ENCODE results near the gene TCP11L1.
"Not testable (repeated sequence)": the region's sequence is repeated elsewhere in the genome, so short reads cannot be mapped to it uniquely, and the experiment has no call there.

TCP11L1 gene

DNA sequence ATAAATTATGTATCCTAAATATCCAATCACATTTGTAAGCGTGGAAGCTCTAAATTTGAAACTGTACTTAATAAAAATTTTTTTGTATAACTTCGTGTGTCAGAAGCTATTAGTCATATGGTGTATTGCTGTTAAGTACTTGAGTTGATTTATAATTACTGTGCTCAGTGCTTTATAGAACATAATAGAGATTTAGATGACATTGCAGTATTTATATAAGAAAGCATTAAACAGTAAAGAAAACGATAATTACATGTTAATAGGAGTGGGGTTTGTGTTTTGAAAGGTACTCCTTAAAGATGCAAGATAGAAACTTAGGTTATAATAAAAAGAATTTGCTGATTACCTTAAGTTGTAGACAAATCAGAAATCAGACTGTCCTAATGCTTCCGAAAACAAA is 5.9 kb upstream of the TCP11L1 start:
- DNase-seq (ENCODE audit: low spot score) = no peak

DNA sequence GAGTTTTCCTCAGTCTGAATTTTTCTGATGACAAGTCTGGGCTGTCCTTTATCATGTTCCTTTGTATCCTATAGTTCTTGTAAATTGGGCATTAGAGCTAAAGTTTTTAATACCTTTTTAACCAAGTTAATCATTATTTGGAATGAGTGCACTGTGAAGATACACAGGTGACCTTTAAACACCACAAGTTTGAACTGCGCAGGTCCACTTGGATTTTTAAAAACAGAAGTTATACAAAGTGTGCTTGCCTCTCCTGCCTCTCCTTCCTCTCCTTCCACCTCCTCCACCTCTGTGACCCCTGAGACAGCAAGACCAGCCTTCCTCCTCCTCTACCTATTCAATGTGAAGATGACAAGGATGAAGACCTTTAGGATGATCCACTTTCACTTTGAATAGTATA is 4.4 kb upstream of the TCP11L1 start:
- DNase-seq (ENCODE audit: low spot score) = no peak

DNA sequence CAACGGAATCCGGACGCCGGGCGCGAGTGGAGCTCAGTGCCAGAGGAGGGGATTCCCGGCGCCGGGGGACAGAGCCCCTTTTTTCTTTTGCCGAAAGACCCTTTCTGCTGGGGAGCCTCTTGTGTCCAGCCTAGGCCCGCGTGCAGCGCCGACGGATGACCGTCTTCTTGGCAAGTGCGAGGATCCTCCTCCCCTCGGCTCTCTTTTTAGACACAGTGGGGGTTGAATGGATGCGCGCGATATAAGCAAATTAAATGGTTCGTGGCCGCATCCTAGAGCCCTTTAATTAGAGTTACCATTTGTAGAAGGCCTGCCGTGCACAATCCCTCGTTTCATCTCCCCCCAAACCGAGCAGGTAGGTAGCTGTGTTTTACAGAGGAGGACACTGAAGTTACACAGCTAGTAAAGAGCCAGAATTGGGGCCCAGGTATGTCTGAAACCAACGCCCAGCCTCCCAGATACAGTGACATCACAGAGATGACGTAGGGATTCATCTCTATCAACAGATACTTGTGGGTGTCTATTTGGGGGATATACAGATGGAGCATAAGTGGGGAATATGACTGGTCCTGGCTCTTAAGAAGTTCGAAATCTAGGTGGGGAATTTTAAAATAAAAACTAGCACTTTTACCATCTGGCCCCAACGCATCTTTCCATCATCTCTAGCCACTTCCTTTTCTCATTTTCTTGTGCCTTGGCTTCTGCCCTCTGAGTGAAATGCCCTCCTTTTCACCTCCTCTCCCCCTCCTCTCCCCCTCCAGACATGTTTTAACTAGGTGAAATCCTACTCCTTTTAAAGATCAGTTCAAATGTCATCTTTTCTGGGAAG is 875 bp downstream of the TCP11L1 start:
- DNase-seq (ENCODE audit: low spot score) = no peak

DNA sequence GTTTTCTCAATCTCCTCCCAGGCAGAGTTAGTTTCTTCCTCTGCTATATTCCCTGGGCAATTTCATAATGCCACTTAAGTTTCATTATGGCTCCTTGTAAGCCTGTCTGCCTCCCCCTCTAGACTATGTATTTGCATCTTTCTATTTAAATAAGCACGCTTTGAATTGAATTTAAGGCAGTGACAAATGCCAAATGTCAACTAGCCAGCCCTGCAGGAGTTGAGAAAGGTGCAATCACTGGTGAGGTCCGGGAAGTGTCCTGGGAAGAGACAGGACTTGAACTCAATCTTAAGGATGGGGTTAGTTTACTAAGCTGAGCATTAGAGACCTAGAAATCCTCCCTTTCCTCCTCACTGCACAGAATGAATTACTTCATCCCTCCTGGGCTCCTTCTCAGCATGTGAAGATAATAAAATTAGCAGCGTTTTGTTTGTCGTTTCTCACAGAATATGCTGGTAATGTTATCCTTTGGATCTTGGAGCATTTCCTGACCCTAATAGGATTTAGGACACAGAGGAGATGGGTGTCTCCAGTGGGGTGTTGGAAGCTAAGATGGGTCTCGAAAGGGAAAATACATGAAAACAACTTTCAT is 1.6 kb downstream of the TCP11L1 start:
- no peak for DNase-seq (ENCODE audit: low spot score)

GRCh38 chr11:33043221-33043830 is 4.0 kb downstream of the TCP11L1 start:
- DNase-seq (ENCODE audit: low spot score) = no peak

GRCh38 chr11:33044285-33044756 is 4.9 kb downstream of the TCP11L1 start:
- DNase-seq (ENCODE audit: low spot score) = no peak

- no peak for DNase-seq (ENCODE audit: low spot score)
Measured at GRCh38 chr11:33045551-33046255, 6.3 kb downstream of the TCP11L1 start.

DNA sequence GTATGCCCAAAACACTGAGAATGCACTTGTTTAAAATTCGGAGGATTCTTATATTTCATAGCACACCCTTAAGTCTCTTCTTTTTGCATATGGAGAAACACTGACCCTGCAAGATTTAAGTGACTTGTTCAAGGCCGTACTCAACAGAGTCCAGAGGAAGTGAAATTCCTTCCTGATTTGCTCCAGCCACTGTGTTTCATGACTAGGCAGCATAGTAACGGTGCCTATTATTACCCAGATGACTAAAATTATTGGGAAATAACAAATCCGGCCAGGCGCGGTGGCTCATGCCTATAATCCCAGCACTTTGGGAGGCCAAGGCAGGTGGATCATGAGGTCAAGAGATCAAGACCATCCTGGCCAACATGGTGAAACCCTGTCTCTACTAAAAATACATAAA is 9.3 kb downstream of the TCP11L1 start:
- not testable (repeated sequence) for DNase-seq (ENCODE audit: low spot score)

- not testable (repeated sequence) for DNase-seq (ENCODE audit: low spot score)
Measured at GRCh38 chr11:33049565-33050408, 10.4 kb downstream of the TCP11L1 start.

GRCh38 chr11:33052231-33052630 is 12.9 kb downstream of the TCP11L1 start:
- no peak for DNase-seq (ENCODE audit: low spot score)

GRCh38 chr11:33055375-33055774 is 16.0 kb downstream of the TCP11L1 start:
- no peak for DNase-seq (ENCODE audit: low spot score)

DNA sequence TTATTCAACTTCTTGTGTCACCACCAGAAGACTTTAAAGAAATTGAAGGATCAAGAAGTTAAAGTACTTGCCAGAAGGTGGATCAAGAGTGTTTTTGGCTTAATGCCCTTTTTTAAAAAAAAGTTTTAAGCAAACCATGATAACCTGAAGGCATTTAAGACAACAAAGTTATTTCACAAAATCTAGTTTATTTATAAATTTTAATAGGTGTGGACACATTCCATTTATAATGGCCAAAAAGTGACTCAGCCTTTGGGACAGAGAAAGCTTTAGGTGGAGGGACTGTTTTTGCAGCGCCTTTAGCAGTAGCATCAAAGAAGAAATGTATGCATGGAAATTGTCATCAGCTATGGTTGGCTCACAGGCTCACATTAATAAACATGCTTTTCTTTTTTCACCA is 17.9 kb downstream of the TCP11L1 start:
- no peak for DNase-seq (ENCODE audit: low spot score)

GRCh38 chr11:33059331-33060007 is 20.1 kb downstream of the TCP11L1 start:
- no peak for DNase-seq (ENCODE audit: low spot score)

DNA sequence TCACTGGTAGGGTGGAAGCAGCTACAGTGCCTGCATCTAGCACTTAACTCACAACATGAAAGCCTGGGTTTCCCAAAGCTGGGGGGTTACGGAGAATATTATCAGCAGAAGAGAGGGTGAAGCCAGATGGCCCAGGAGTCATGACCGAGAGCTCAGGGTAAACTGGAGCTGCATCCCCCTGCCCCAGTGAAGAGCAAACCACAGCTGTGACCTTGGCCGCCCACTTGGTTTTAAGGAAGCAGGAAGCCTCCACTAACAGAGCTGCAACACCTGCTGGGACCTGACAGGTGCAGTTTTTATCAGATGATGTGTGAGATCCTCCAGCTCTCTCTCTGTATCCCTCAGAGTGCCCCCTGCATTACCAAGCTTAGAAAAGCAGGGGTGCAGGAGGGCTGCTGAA is 20.9 kb downstream of the TCP11L1 start:
- DNase-seq (ENCODE audit: low spot score) = no peak

GRCh38 chr11:33062137-33062536 is 22.8 kb downstream of the TCP11L1 start:
- DNase-seq (ENCODE audit: low spot score) = no peak

DNA sequence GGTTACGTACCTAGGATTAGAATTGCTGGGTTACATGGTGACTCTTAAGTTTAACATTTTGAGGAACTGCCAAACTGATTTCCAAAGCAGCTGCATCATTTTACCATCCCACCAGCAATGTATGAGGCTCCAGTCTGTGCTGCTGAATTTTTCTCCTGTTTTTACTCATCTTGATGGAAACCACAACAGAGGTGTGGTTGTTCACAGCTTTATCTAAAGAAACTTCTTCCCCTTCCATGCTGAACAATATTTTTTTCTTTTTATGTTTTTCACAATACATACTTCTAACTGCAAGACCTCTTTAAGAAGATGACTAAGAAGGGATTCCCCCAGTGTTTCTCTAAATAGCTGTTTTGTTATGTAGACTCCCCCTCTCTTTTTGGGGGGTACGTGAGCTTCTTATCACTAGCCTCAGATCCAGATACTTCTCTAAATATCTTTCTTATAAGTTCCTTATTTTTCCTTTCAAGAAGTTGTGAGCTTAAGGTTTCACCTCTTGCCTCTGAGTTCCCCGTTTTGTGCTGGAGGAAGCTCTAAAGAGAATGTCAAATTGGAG is 24.0 kb downstream of the TCP11L1 start:
- no peak for DNase-seq (ENCODE audit: low spot score)

DNA sequence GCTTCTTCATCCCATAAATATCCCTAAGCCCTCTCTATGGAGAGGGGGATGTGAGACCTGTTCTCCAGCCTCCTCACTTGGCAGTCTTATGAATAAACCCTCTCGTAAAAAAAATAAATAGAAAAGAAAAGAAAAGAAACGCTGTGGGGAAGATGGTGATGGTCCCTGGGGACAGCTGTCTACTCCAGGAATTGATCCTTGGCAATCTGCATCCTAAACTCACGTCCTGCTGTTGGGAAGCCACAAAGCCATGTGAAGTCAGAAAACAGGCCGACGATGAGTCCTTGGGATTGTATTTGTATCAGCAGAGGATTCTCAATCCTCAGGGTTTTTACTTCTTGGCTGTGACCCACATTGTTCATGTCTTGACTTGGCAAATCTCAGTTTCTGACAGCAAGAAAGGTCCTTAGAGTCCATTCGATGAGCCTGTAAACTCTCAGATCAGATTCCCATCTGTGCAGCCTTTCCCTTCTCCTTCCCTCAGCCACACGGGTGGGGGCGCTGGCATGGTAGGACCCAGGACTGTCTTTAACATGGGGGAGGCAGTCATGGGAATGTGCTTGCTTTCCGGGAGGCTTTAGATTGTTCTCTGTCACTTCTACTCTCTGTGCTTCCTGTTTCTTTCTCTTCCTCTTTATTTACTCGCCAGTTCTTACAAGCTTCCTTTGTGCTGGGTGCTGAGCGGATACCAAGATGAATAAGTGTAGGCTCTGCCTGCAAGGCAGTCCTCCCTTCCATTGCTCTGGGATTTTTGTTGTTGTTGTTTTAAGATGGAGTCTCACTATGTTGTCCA is 24.9 kb downstream of the TCP11L1 start:
- DNase-seq (ENCODE audit: low spot score) = no peak

DNA sequence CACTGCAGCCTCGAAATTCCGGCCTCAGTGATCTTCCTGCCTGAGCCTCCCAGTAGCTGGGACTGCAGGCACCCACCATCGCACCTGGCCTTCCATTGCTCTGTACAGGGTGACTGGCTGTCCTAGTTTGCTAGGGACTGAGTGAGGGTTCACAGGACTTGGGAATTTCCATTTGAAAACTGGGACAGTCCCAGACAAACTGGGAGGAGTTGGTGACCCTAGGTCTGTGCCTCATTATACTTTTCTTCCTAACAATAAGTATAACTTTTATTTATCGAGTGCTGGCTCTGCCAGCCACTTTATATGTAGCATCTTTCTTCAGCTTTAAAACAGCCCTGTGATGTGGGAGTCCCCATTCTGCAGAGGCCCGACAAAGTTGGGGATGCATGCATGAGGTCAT is 25.5 kb downstream of the TCP11L1 start:
- no peak for DNase-seq (ENCODE audit: low spot score)

DNA sequence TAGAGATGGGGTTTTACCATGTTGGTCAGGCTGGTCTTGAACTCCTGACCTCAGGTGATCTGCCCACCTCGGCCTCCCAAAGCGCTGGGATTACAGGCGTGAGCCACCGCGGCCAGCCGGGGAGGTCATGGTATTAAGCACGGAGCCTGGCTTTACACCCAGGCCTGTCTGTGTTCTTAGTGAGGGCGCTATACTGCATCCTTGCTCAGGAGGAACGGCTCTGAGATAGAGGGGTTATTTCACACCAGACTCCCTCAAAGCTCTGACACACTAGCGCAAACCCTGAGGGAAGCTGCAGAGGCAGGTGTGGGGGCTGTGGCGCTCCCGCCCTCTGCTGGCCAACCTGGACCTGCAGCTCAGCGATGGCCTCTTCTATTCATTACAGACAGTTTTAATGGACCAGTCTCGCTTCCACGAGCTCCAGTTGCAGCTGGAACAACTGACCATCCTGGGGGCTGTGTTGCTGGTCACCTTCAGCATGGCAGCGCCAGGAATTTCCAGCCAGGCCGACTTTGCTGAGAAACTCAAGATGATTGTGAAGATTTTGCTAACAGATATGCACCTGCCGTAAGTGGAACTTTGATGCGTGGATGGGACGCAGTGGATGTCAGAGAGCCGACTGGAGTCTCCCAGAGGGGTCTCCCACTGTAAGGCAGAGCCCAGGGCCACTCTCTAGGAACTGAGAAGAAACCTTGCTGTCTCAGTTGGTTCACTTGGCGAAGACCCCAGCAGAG is 26.2 kb downstream of the TCP11L1 start:
- peak; percentile 56 for DNase-seq (ENCODE audit: low spot score)
